ENCODE results near the gene FAM177B.
"Not testable (repeated sequence)": the region's sequence is repeated elsewhere in the genome, so short reads cannot be mapped to it uniquely, and the experiment has no call there.

The FAM177B gene

GRCh38 chr1:222741630-222742457 lies 4.8 kb downstream of the FAM177B start:
- not testable (repeated sequence) for DNase-seq

- no peak for DNase-seq
Measured at GRCh38 chr1:222749927-222750326, 12.9 kb downstream of the FAM177B start.

GRCh38 chr1:222750651-222751050 lies 13.6 kb downstream of the FAM177B start:
- DNase-seq: no peak

GRCh38 chr1:222751255-222751654 lies 14.3 kb downstream of the FAM177B start:
- DNase-seq: no peak

GRCh38 chr1:222754366-222755139 lies 17.6 kb downstream of the FAM177B start:
- no peak for DNase-seq

GRCh38 chr1:222757646-222758268 lies 20.8 kb downstream of the FAM177B start:
- DNase-seq: no peak

- DNase-seq: no peak
Measured at GRCh38 chr1:222759451-222760035, 22.5 kb downstream of the FAM177B start.

GRCh38 chr1:222761083-222761482 lies 24.1 kb downstream of the FAM177B start:
- DNase-seq: no peak

GRCh38 chr1:222762178-222762577 lies 25.2 kb downstream of the FAM177B start:
- not testable (repeated sequence) for DNase-seq

GRCh38 chr1:222767152-222767571 lies 30.2 kb downstream of the FAM177B start:
- DNase-seq: no peak

- no peak for DNase-seq
Measured at GRCh38 chr1:222768592-222768991, 31.6 kb downstream of the FAM177B start.

- DNase-seq: no peak
Measured at GRCh38 chr1:222769181-222769580, 32.2 kb downstream of the FAM177B start.

GRCh38 chr1:222769971-222770620 lies 33.1 kb downstream of the FAM177B start:
- DNase-seq: no peak

GRCh38 chr1:222772996-222773379 lies 36.0 kb downstream of the FAM177B start:
- no peak for DNase-seq

GRCh38 chr1:222777463-222777862 lies 40.5 kb downstream of the FAM177B start:
- no peak for DNase-seq

- DNase-seq: peak; percentile 21
Measured at GRCh38 chr1:222777977-222778376, 41.0 kb downstream of the FAM177B start.

- no peak for DNase-seq
Measured at GRCh38 chr1:222781251-222781650, 44.2 kb downstream of the FAM177B start.

- DNase-seq: no peak
Measured at GRCh38 chr1:222783051-222783450, 46.0 kb downstream of the FAM177B start.

GRCh38 chr1:222784371-222784770 lies 47.4 kb downstream of the FAM177B start:
- DNase-seq: no peak

GRCh38 chr1:222784916-222785315 lies 47.9 kb downstream of the FAM177B start:
- DNase-seq: no peak

- no peak for DNase-seq
Measured at GRCh38 chr1:222785529-222785928, 48.5 kb downstream of the FAM177B start.

GRCh38 chr1:222786121-222786520 lies 49.1 kb downstream of the FAM177B start:
- DNase-seq: no peak

GRCh38 chr1:222787729-222788128 lies 50.7 kb downstream of the FAM177B start:
- no peak for DNase-seq
